NCI-H1105 treated with DMSO at 0.1 percent for 48 hours (cell line): ENCODE results near the gene CD52.
A peak's percentile ranks its signal among the peaks of the same experiment; 100 is the strongest.

Experiments
- DNase-seq: peaks from one replicate; lab custom pipeline; 2025; lab: John Stamatoyannopoulos, UW

CD52 gene

DNA sequence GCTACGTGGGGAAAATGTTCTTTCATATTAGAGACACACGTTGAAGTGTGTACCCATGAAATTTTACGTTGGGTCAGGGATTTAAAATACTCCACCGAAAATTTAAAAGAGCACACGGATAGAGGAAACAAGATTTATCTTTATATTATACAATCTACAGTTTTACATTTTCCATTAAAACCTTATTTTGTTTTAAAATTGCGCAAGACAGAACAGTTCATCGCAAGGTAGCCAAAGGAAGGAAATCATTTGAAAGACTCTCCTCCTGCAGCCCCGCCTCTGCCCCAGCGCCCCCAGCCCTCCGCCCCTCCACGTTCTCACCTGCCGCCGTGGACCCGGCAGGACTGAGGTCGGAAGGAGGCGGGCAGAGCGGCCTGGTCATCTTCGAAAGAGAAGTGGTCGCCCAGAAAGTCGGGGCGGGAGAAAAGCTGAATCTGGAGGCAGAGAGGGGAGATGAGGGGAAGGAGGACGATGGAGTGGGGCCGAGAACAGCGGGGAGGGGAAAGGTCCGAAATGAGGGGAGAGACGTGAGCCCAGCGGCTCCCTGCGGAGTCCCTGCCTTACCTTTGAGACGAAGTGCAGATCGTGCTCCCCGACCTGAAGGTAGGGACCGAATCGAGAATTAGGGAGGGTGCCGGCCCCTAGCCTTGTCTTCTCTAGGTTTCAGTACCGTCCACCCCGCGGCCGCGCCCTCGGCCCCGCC lies 18.2 kb downstream of the CD52 start:
- DNase-seq: peak; percentile 67

DNA sequence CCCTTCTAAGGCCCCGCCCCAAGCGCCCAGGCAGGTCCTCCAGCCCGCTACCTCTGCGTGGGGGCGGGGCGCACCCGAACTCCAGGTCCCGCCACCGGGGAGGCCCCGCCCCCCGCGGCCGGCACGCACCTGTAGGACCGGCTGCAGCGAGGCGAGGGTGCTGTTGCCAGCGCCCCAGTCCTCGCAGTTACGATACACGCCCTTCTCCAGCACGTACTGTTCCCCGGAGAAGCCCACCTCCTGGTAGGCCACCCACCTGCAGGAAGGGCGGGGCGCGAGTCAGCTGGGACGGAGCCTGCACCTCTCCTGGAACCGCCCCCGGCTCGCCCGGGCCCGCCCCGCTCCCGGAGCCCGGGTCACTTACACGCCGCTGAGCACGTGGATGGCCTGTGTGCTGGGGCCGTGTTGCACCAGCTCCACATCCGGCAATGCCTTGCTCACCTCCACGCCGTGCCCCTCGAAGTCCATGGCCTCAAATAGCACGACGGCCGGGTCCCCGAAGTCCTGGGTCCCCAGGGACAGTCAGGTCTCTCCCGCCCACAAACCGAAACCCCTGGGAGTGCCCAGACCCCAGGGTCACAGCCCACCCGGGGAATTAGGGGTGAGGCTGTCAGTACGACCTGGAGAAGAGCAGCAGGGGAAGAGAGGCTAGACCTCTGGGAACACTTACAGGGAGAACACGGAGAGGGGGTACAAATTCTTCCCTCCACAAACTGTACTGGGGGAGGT lies 18.9 kb downstream of the CD52 start:
- peak; percentile 83 for DNase-seq

DNA sequence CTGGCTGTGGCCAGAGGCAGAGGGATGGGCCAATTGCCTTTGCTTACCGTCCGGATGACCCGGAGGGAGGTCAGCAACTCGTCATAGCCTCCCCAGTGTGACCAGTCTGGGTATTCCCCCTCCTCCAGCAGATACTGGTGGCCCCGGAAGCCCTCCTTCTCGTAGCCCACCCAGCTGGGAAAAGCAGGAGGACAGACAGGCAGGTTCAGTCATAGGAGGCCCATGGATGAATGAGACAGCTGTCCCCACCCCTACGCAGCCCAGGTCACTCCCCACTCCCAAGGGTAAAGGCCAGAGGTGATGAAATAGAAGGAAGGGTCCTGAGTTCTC lies 19.4 kb downstream of the CD52 start:
- DNase-seq: no peak

DNA sequence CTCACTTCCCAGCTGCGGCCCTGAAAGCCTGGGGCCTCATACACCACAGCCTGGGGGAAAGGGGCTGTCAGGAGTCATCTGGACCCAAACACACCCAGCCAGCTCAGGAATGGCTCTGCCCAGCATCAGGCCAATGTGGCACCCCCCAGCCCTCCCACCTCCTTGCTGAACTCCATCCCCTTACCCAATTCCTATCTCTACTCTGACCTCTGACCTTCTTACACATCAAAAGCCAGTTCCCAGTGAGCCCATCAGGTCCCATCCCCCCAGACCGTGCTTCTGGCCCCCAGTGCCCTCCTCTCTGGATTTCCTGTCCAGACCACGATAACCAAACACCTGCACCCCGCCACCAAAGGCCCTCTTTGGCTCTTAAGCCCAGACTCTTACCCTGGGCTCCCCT lies 19.9 kb downstream of the CD52 start:
- DNase-seq: no peak

DNA sequence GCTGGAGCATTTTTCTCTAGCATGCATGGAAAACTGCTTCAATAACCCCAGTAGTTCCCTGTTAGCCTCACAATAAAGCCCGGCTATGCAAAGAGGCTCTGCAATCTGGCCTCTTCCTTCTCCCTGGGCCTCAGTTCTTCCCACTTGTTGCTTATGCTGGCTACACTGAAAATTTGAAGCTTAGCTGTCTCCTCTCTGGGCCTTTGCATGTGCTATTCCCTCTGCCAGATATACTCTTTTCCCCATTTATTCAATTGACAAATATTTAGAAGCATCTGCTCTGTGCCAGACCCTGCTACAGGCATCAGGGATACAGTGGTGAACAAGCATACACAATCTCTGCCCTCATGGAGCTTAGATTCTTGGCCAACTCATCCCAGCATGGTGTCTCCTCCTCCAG lies 20.9 kb downstream of the CD52 start:
- no peak for DNase-seq

DNA sequence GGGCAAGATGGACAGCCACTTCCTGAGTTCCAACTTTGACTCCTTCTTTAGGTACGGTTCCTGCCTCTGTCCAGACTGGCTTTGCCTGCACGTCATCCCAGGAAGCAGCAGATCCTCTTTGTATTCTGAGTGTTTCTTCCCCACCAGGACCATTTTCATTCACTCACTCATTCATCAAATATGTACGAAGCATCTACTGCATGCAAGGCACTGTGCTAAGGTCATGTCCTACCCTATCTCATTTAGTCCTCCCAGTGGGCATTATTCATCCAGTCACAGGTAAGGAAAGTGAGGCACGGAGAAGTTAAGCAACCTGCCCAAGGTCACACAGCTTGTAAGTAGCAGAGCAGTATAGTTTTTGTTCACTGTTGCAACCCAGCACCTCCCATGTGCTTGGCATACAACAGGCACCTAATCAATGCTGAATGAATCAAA lies 22.3 kb downstream of the CD52 start:
- DNase-seq: no peak

DNA sequence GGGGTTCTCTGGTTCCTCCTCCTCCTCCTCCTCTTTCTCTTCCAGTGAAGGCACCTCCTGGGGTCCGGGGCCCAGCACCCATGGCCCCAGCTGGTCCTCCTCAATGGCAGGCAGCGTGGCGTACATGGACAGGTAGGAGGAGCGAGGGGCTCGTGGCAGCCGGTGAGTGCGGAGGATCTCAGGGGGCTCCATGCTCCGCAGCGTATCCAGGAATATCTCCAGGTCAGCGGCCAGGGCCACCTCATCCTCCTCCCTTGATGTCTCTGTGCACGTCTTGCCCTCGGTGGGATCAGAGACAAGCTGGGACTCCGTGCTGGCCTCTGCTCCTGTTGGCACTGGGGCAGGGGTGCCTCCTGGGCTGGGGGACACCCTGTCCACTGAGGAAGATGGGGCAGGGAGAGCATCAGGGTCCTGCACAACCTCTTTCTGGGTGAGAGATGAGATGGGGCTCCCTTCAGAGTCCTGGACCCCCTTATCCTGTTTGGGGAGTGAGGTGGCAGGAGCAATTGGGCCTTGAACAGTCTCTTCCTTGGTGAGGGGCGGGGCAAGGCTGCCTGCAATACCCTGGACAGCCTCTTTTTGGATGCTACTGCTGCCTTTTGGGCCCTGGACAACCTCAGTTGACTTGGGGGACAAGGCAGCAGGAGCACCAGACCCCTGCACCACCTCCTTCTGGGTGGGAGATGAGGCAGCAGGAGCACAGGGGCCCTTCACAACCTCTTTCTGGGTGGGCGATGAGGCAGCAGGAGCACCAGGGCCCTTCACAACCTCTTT lies 26.6 kb downstream of the CD52 start:
- no peak for DNase-seq

DNA sequence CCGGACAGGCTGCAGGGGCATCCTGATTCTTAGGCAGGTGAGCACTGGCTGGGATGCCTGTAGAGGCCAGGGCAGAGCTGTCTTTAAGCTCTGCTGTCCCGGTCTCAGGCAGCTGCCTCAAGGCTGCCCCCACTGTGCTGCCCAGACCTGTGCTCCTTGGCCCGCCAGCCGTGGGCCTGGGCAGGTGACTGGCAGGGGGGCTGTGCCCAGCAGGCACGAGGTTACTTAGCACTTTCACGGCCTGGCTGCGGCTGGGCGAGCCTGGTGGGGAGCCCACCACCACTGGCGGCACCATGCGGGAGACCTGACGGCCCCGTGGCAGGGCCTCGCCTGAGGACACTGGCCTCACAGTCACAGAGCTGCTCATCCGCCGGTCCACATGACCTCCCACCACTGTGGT lies 28.0 kb downstream of the CD52 start:
- no peak for DNase-seq

DNA sequence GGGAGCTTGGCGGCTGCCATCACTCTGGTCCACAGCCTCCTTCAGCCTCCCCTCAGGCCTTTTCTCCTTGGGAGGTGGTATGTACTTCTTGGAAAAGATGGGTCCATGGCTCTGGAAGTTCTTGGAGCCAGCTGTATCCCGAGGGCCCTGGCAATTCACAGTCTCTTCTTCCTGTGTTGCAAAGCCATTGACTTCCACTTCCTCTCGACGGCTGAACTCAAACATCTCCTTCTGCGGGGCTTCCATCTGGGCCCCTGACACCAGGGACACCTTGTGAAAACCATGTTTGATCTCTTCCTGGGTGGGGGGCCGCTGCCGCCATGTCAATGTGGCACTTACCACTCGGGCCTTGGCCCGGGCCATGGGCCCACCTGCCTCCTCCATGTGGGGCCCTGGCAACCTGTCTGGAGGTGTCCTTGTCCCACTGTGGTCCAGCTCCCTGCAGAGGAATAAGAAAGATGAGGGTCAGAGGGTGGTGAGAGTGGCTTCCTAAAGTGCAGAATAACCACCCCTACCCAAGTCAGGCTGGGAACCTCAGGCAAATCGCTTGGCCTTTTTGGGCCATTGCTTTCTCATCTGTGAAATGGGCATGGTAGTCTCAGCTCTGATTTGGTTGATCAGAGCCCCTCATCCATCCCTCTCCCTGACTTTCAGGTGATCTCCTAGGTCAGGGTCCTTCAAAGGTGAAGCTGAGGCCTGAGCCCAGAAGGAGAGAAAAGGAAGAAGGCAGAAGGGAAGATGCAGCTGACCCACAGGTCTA lies 28.7 kb downstream of the CD52 start:
- no peak for DNase-seq

DNA sequence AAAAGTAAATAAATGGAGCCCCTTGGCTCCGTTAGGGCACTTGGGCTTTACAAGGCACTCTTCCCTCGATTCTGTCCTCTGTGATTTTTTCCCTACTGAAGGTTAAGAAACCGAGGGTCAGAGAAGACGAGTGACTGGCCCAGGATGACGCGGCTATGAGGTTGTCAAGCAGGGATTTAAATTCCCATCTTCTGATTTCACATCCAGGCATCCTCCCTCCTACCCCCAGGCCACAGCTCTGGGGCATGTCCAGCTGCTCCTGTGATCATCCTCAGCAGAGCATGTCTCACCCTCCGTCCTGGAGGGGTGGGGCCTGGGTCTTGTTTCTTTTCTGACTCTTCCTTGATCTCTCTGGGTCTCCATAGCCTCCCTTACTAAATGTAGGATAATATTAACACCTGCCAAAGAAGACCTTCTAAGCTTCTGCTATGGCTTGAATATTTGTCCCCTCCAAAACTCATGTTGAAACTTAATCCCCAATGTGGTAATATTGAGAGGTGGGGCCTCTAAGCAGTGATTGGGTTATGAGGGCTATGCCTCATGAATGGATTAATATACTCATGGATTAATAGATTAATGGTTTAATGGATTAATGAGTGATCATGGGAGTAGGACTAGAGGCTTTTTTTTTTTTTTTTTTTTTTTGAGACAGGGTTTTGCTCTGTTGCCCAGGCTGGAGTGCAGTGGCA lies 31.6 kb downstream of the CD52 start:
- no peak for DNase-seq

DNA sequence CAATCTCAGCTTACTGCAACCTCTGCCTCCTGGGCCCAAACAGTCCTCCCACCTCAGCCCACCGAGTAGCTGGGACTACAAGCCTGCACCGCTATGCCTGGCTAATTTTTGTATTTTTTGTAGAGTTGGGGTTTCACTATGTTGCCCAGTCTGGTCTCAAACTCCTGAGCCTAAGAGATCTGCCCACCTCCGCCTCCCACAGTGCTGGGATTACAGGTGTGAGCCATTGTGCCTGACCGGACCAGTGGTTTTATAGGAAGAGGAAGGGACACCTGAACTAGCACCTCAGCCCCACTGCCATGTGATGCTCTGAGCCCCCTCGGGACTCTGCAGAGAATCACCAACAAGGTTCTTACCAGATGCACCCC lies 32.1 kb downstream of the CD52 start:
- no peak for DNase-seq

DNA sequence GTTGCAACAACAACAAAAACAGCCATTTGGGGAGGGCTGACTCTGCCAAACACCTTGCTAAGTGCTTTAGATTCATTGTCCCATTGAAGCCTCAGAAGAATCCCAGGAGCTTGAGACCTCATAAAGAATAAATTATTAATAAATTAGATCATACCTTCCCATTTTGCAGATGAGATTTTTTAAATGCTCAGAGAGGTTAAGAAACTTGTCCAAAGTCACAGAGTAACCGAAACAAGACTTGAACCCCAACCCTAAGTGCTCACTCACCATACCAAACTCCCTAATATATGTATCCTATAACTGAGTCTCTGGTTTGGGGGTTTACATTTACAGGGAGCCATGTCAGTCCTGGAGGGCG lies 32.6 kb downstream of the CD52 start:
- no peak for DNase-seq

DNA sequence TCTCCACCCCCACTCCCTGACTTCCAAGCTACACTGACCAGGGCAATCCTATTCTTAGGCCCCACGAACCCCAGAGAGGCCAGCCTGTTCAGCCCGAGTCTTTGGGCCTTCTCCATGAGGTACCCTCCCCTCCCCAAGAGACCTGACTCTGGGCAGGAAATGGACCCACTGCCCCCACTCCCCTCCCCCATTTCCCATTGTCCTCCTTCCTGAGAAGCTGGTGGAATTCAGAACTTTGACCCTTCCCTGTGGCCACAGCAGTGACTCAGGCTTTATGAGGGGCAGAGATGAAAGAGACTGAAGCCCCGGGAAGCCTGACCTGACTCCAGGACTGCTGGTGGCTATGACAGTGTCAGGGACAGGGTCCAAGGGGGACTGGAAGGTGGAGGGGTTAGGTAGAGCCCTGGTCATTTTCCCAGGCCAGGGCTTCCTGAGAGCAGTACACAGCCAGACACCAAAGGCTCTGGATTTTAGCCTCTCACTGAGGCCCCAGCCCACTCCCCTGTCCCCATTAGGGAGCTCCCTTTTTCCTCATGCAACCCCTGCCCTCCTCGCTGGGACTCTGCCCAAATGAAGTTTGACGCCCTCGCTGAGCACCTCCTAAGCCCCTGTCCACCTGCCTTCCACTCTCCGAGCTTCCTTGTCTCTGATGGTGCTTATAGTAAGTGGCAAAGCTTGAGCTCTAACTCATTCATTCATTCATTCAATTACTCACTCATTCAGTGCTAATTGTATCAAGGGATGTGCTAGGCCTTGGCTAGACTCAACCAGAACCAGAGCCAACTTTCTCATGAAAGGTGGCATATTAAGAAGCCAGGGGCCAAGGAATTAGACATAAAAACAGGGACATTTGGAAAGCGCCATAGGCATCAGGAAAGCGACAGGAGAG lies 33.2 kb downstream of the CD52 start:
- no peak for DNase-seq

DNA sequence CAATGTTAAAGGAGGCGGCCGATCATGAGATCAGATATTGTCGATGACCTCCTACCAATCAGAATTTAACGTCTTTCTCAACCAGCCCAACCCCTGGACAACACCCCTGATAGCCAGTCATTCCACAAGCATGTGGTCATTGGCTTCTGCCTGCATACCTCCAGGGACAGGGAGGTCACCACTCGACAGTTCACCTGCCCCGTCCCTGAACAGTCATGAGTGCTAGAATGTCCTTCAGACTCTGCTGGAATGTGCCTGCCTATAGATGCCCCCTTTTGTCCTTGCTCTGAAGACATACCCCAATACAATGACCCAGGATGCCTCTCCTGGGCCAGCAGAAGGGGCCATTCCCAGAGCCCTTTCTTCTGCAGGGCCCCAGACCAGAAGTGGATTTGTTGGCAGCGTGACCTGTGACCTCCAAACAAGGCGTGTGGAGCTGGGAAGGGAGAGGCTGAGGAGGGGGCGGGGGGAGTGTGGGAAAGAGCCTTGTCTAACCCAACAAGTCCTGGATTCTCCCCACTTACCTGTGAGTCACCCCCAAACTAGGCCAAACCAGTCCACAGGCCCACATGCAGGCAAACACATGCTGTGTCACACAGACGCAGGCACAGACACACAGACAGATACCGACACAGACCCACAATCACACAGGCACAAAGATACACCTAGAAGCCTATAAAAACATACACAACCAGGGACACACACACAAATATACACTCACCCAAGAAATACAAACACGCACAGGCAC lies 34.0 kb downstream of the CD52 start:
- DNase-seq: no peak

DNA sequence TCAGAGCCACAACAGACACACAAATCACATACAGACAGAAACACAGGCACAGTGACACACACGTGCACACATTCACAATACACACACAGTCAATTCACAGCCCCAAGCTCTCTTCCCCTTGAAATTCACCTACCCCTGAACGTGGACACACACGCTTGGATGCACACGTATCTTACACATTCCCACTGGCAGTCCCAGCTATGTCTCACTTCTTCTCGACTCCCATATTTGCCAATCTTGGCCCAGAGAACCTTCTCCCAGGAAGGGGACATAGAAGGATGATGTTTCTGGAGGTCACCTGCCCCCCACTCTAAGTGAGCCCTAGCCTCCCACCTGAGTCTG lies 34.6 kb downstream of the CD52 start:
- DNase-seq: no peak

DNA sequence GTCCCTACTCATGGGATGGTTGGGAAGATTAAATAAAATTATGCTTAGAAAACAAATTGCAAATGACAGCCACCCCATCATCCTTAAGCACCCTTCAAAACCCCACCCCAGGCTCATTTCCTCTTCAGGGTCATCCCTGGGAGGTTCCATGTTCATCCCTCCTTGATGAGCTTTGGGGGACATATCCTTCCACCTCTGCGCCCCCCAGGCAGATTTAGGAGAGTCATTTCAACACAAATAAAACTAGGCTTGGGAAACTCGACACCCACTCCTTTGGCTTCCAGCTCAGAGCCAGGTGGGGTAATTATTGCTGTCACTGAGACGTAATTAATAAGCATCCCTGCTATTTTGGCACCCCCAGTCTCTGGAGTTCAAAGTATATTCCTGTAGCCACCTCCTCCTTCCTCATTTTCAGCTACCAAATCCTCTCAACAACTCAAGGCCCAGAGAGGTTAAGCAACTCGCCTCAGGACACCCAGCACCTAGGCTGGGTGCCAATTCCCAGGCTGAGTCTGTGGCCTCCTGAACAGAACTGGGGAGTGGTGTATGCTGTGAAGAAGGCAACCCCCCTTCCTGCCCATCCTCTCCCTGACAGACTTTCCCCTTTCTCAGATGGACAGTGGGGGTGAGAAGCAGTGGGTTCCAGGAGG lies 35.6 kb downstream of the CD52 start:
- no peak for DNase-seq

DNA sequence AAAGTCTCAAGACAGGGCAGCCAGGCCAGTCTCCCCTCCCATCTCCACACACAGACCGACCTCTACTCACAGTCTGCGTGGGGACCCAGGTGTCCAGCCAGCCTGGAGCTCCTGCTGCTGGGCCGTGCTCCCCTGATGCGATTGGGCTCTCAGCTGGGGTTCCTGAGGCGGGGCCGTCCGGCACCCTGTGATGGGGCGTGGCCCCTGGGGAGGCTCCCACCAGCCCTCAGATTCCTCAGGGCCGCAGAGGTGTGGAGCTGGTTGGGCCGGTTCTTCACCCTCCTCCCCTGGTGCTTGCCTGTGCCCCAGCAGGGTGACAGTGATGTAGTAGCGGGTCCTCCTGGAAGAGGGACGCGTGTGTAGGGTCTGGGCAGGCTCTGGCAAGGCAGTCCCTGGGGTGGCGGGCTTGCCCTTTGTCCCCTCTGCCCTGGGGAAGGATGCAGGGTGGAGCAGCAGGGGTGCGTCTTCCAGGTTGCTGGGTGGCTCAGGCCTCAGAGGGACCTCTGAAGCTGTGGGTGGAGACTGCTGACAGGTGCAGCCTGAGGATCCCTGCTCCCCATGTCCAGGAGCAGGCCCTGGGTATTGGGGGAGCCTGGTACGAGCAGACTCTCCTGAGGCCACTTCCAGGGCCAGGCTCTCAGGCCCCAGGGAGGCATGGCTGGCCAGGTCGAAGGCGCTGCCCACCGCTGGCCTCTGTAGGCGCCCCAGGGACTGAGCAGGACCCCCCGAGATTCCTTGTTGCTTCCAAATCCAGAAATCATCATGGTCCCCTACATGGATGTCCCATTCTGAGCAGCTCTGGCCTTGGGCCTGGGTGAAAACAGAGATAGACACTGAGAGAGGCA lies 36.4 kb downstream of the CD52 start, which contains the start of gene CRYBG2:
Gene CRYBG2, minus strand, starts transcription at position 155 of the 845 bp plus-strand sequence. CDS start 7,473 bp downstream, outside the sequence.
- no peak for DNase-seq

DNA sequence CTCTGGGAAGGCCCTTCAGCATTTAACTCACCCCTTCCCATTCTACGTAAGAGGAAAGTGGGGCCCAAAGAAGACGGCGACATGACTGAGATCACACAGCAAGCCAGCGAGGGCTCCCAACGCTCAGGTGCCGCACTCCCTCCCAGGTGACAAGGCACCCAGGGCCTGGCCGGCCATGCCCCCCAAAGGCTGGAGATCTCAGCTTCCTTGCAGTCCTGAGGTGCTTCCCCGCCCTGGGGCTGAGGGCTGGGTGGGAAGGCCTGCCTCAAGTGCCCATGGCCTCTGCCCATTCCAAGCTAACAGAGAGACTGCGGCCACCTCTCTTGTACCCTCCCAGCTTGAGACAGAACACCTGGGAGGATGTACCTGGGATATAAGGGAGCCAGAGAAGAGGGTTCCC lies 37.2 kb downstream of the CD52 start:
- DNase-seq: no peak

DNA sequence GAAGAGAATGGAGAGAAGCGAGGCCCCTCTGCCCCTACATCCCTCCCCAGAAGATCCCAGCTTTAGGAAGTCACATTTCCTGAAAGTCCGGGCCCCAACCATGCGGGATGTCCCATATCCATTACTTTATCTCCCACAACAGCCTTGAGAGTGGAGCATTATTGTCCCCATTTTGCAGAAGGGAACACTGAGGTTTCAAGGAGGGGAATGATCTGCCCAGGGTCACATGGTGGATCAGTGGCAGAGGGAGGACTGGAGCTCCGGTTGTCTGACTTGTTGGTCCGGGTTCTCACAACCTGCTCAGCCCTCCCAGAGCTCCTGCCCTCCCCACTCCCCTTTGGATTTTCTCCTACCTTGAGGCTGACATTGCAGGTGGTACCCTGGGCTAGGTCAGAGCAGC lies 38.3 kb downstream of the CD52 start:
- DNase-seq: no peak
